Parathyroid adenoma (tissue), 2 donors: ENCODE data around the gene WIPI1.

Source experiments
- H2AFZ ChIP-seq: fragments of 300-600 bp; sonication (generic); one replicate; pipeline ENCODE4 v1.7.0; 2017; ENCODE audit warnings: antibody characterized with exemption, mild to moderate bottlenecking
- H3K27ac ChIP-seq: fragments of 300-600 bp; sonication (generic); one replicate; pipeline ENCODE4 v1.7.0; 2017
- H3K27me3 ChIP-seq: fragments of 300-600 bp; sonication (generic); one replicate; pipeline ENCODE4 v1.7.0; 2017; ENCODE audit warnings: low read length; ENCODE audit not compliant: control insufficient read depth, insufficient read depth
- H3K36me3 ChIP-seq: fragments of 300-600 bp; sonication (generic); one replicate; pipeline ENCODE4 v1.7.0; 2017; ENCODE audit warnings: low read length; ENCODE audit not compliant: control insufficient read depth, insufficient read depth
- H3K4me1 ChIP-seq: fragments of 300-600 bp; sonication (generic); one replicate; pipeline ENCODE4 v1.7.0; 2017; ENCODE audit warnings: control low read depth
- H3K4me2 ChIP-seq: fragments of 300-600 bp; sonication (generic); one replicate; pipeline ENCODE4 v1.7.0; 2017; ENCODE audit warnings: low read length
- H3K4me3 ChIP-seq: fragments of 300-600 bp; sonication (generic); one replicate; pipeline ENCODE4 v1.7.0; 2017; ENCODE audit warnings: low read depth, low read length
- H3K79me2 ChIP-seq: fragments of 300-600 bp; sonication (generic); one replicate; pipeline ENCODE4 v1.7.0; 2017; ENCODE audit warnings: control low read depth
- H3K9ac ChIP-seq: fragments of 300-600 bp; sonication (generic); one replicate; pipeline ENCODE4 v1.7.0; 2017; ENCODE audit warnings: mild to moderate bottlenecking
- H3K9me3 ChIP-seq: fragments of 300-600 bp; sonication (generic); one replicate; pipeline ENCODE4 v1.7.0; 2017; ENCODE audit warnings: low read length; ENCODE audit not compliant: control insufficient read depth
- CTCF ChIP-seq: fragments of 300-600 bp; sonication (generic); IDR thresholded peaks from one replicate; pipeline ENCODE4 v1.7.0; 2017; ENCODE audit warnings: antibody characterized with exemption, mild to moderate bottlenecking
- donor health status: primary hyperparathyroidism.

The WIPI1 gene

DNA sequence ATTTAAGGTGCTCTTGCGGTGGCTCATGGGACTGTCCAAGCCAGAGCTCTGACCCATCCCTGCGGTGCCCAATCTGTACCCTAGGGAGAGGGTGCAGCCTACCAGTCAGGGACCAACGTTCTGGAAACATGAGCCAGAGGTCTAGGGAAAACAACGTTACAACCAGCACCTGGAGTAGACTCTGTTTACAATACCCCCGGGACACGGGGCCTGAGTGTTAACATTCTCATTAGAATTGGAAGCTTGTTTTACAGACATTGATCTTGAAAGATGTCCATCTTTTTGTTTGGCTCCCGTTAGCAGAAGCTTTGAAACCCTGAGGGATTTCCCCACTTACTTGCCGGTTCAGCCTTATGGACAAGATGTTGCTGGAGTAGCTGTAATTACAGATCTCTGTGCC is 6.9 kb downstream of the WIPI1 start:
- no peak overlapping the region for H3K9ac ChIP-seq
- no peak overlapping the region for H2AFZ ChIP-seq
- H3K9me3 ChIP-seq = no peaks in the 10 kb centered on the region
- H3K4me3 ChIP-seq = no peak overlapping the region
- H3K27me3 ChIP-seq = no peaks in the 10 kb centered on the region
- H3K4me2 ChIP-seq = no peak overlapping the region
- H3K4me1 ChIP-seq = peaks cover 3% of the 10 kb centered on the region
- H3K27ac ChIP-seq = no peak overlapping the region
- no peak for TF ChIP-seq CTCF
- H3K36me3 ChIP-seq = no peaks in the 10 kb centered on the region
- H3K79me2 ChIP-seq = peaks cover 24% of the 10 kb centered on the region

GRCh38 chr17:68449021-68449739 is 8.1 kb downstream of the WIPI1 start:
- Histone ChIP-seq H3K4me1 (peaks cover 3% of the 10 kb centered on the region), H3K27ac (no peak overlapping the region), H3K4me2 (no peak overlapping the region), H3K27me3 (no peaks in the 10 kb centered on the region), H3K36me3 (no peaks in the 10 kb centered on the region), H3K9me3 (no peaks in the 10 kb centered on the region), H3K4me3 (no peak overlapping the region), H3K9ac (no peak overlapping the region), H3K79me2 (peaks cover 24% of the 10 kb centered on the region), H2AFZ (no peak overlapping the region)
- no peak for TF ChIP-seq CTCF

- Histone ChIP-seq H3K4me2 (no peak overlapping the region), H3K27me3 (no peaks in the 10 kb centered on the region), H3K4me3 (no peak overlapping the region), H3K9ac (no peak overlapping the region), H3K27ac (no peak overlapping the region), H3K36me3 (no peaks in the 10 kb centered on the region), H3K4me1 (peaks cover 3% of the 10 kb centered on the region), H2AFZ (no peak overlapping the region), H3K79me2 (peaks cover 14% of the 10 kb centered on the region), H3K9me3 (no peaks in the 10 kb centered on the region)
- TF ChIP-seq CTCF = no peak
Observed at GRCh38 chr17:68446626-68447041, 10.7 kb downstream of the WIPI1 start.

DNA sequence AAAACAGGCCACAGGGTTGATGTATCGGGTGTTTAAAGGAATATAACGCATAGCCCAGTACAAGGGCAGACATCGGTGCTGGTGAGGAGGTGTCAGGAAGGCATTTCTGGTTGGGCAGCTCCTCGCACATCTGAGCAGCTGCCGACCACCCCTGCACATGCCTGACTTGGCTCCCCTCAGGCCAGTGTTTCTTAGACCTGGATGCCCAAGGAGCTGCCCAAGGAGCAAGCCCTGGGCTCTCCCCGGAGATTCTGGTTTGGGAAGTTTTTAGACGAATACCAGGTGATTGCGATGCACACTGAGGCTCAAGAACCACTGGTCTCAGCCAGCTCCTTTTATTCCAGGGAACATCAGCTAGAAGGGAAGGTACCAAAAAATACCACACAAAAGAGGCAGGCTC is 11.6 kb downstream of the WIPI1 start:
- Histone ChIP-seq H3K9me3 (no peaks in the 10 kb centered on the region), H3K4me1 (peaks cover 3% of the 10 kb centered on the region), H3K27ac (no peak overlapping the region), H3K9ac (no peak overlapping the region), H3K4me3 (no peak overlapping the region), H3K36me3 (no peaks in the 10 kb centered on the region), H3K27me3 (no peaks in the 10 kb centered on the region), H3K4me2 (no peak overlapping the region), H3K79me2 (peaks cover 6% of the 10 kb centered on the region), H2AFZ (no peak overlapping the region)
- TF ChIP-seq CTCF = no peak

DNA sequence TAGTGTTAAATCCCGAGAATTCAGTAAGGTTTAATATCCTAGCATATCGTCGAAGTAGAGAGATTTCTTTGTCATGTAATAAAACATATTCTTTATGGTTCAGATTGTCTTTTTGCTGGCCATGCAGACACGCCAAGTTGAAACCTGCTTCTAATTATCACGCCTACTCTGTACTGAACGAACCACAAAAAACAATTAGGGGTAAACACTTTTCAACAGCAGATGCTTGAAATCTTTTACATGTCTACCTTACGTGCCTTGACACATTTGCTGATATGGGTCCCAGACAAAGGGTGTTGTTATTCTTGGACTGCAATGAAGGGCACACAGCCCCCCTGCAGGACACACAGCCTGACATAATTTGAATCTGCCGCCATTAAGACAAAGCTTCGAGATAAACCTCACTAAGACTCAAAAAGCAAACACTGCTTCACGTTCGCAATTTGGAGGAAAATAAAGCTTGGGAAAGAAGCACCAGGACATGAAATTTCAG is 13.3 kb downstream of the WIPI1 start:
- Histone ChIP-seq H3K4me2 (no peak overlapping the region), H3K4me1 (peaks cover 3% of the 10 kb centered on the region), H3K79me2 (no peaks in the 10 kb centered on the region), H3K27me3 (no peaks in the 10 kb centered on the region), H3K9me3 (no peaks in the 10 kb centered on the region), H3K9ac (no peak overlapping the region), H3K36me3 (no peaks in the 10 kb centered on the region), H3K27ac (no peak overlapping the region), H2AFZ (no peak overlapping the region), H3K4me3 (no peak overlapping the region)
- no peak for TF ChIP-seq CTCF
